Effector memory CD4-positive, alpha-beta T cell (primary cell): ENCODE data around the gene HINT1.

Experiments
- DNase-seq, 3 donors: peaks; one replicate each; pipeline ENCODE4 v3.0.0-alpha.2; 2020
- H3K27ac ChIP-seq: 2 replicates; pipeline ENCODE4 v1.7.0; 2013; ENCODE audit warnings: mild to moderate bottlenecking, low read length, moderate library complexity; ENCODE audit not compliant: insufficient read depth, poor library complexity, severe bottlenecking
- H3K27me3 ChIP-seq: replicated peaks from 2 replicates; pipeline ENCODE4 v1.7.0; 2013; ENCODE audit warnings: mild to moderate bottlenecking, low read length; ENCODE audit not compliant: insufficient read depth, control insufficient read depth, poor library complexity, severe bottlenecking
- H3K36me3 ChIP-seq: 2 replicates; pipeline ENCODE4 v1.7.0; 2013; ENCODE audit warnings: mild to moderate bottlenecking, low read length, moderate library complexity; ENCODE audit not compliant: control insufficient read depth, insufficient read depth
- H3K4me1 ChIP-seq: 2 replicates; pipeline ENCODE4 v1.7.0; 2013; ENCODE audit warnings: low read length, mild to moderate bottlenecking; ENCODE audit not compliant: control insufficient read depth, insufficient read depth, poor library complexity, severe bottlenecking
- H3K4me3 ChIP-seq: 2 replicates; pipeline ENCODE4 v1.7.0; 2013; ENCODE audit warnings: low read length, low read depth, mild to moderate bottlenecking; ENCODE audit not compliant: insufficient read depth, poor library complexity, severe bottlenecking
- H3K9me3 ChIP-seq: 2 replicates; pipeline ENCODE4 v1.7.0; 2013; ENCODE audit warnings: mild to moderate bottlenecking, low read length, moderate library complexity; ENCODE audit not compliant: control insufficient read depth

HINT1 gene

DNA sequence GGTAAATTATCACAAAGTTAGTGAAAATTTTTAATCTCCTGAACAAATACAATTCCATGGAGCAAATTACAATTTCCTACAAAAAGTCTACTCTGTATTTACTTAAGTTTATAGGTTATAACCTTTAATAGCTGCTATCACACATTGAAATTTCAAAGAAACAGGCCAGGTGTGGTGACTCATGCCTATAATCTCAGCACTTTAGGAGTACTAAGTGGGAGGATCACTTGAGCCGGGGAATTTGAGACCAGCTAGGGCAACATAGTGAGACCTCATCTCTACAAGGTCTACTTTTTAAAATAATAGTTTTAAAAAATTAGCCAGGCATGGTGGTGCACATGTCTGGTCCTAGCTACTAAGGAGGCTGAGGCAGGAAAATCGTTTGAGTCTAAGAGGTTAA lies 50.3 kb downstream of the HINT1 start:
- Histone ChIP-seq H3K27ac (no peak overlapping the region), H3K27me3 (no peaks in the 10 kb centered on the region), H3K4me3 (no peak overlapping the region), H3K9me3 (no peaks in the 10 kb centered on the region), H3K36me3 (no peaks in the 10 kb centered on the region), H3K4me1 (no peaks in the 10 kb centered on the region)
- DNase-seq = no peak

DNA sequence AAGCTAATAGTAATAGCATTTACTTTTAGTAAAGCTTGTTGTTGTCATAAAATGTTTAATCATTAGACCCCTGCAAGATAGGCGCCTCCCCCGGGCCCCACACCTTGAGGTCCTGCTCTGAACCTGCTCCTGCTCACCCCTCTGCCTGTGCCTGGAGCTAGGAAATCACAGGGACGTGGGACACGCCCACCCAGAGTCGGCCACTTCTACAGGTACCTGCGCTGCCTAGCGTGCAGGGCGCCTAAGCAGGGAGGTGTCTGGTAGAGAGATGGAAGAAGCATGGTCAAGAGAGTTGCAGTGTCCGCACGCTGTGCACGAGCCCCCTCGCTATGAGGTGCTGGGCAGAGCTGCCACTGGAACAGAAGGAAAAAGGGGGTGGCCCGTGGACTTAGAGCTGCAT lies 52.6 kb downstream of the HINT1 start:
- no peaks in the 10 kb centered on the region for H3K27me3 ChIP-seq
- no peaks in the 10 kb centered on the region for H3K9me3 ChIP-seq
- H3K36me3 ChIP-seq = no peaks in the 10 kb centered on the region
- no peak overlapping the region for H3K27ac ChIP-seq
- no peaks in the 10 kb centered on the region for H3K4me1 ChIP-seq
- DNase-seq = no peak
- H3K4me3 ChIP-seq = no peak overlapping the region

DNA sequence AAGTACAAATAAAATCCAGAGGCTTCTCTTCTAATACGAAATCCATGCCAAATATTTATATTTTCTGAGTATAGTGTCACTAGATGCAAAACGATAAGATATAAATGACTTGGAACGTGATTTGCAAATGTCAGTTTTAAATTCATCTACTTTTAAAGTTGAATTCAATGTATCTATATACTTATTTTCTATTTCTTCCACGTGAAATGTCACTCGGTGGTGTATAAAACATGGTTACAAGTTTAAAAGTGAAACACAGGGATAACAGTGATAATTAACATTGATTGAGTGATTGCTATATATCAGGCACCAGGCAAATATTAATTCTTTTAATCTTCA lies 54.8 kb downstream of the HINT1 start:
- H3K27me3 ChIP-seq = no peaks in the 10 kb centered on the region
- H3K9me3 ChIP-seq = no peaks in the 10 kb centered on the region
- no peak for DNase-seq
- no peaks in the 10 kb centered on the region for H3K36me3 ChIP-seq
- H3K4me3 ChIP-seq = no peak overlapping the region
- H3K4me1 ChIP-seq = no peaks in the 10 kb centered on the region
- H3K27ac ChIP-seq = no peak overlapping the region

DNA sequence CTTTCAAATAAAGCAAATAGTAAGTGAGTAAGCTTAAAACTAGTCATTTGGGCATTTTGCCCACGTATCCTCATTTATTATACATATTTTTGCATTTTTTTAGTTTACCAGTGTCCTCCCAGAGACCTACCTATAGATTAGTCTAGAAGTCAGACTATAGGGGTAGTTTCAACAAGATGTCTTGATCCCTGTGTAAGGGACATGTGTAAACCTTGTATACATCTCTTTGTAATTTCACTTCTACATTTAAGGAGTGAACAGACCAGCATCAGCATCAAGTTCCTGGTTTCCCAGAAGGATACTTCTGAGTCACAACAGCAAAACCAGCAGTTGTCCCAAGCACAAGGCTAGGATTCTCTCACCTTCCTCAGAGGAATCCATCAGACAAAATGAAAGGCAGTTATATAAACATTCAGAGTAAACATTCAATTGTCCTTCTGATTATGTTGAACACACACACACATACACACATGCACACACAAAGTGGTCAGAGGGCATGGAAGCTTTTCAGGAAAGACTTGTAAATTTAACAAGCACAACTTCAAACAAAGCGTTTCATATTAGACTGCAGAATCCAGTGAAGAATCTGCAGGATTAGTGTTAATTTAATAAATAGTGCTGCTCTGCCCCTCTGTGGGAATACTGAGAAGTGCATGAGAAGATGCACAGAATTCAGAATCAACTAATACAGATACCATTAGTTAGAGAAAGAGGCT lies 55.4 kb downstream of the HINT1 start:
- no peaks in the 10 kb centered on the region for H3K4me1 ChIP-seq
- H3K4me3 ChIP-seq = no peak overlapping the region
- no peaks in the 10 kb centered on the region for H3K27me3 ChIP-seq
- H3K9me3 ChIP-seq = no peaks in the 10 kb centered on the region
- H3K27ac ChIP-seq = no peak overlapping the region
- H3K36me3 ChIP-seq = no peaks in the 10 kb centered on the region
- DNase-seq = peak in 1 of 3 donors; percentile 10
